ENCODE measurements around the gene NR4A3.

NR4A3 gene

GRCh38 chr9:99906403-99907207 is 84.9 kb downstream of the NR4A3 start, which contains the start of gene STX17:
Gene STX17 (plus strand): TSS chr9:99906654. CDS start chr9:99915240, 8,586 bp downstream.
- Histone ChIP-seq H3K4me1 (ENCODE audit: low read length) (peaks cover 10% of the 10 kb centered on the region), H3K27ac (ENCODE audit: low read length) (peak within 1 kb of the TSS; percentile 77), H3K36me3 (replicated peaks; ENCODE audit: insufficient read depth, low read length) (no peaks in the 10 kb centered on the region), H3K4me3 (ENCODE audit: low read length) (peak within 1 kb of the TSS; percentile 86), H4K20me1 (ENCODE audit: insufficient read depth, low read length) (no peaks in the 10 kb centered on the region), H3F3A (ENCODE audit: insufficient read depth, low read length) (0 out of 2 replicates have a peak, but pooled peaks cover 8% of the 10 kb centered on the region), H3K27me3 (replicated peaks; ENCODE audit: insufficient read depth, low read length) (no peaks in the 10 kb centered on the region), H3K79me2 (ENCODE audit: low read length) (peaks cover 27% of the 10 kb centered on the region), H3K9ac (ENCODE audit: low read length) (peak within 1 kb of the TSS; percentile 92), H2AFZ (ENCODE audit: low read length) (peak within 1 kb of the TSS; percentile 77), H3K4me2 (ENCODE audit: low read depth, low read length) (peak within 1 kb of the TSS; percentile 64), H3K9me3 (replicated peaks; ENCODE audit: insufficient read depth, low read length) (no peaks in the 10 kb centered on the region), H3K9me2 (replicated peaks; ENCODE audit: insufficient read depth, low read length) (no peaks in the 10 kb centered on the region)
- TF ChIP-seq EZH2phosphoT487 (IDR thresholded peaks at IDR 0.05; ENCODE audit: low read length), result no peak
- peak; percentile 77 for DNase-seq

GRCh38 chr9:99907208-99907532 is 85.5 kb downstream of the NR4A3 start:
- Histone ChIP-seq H3K27me3 (replicated peaks; ENCODE audit: insufficient read depth, low read length) (no peaks in the 10 kb centered on the region), H3F3A (ENCODE audit: insufficient read depth, low read length) (0 out of 2 replicates have a peak, but pooled peaks cover 8% of the 10 kb centered on the region), H3K4me2 (ENCODE audit: low read depth, low read length) (peak overlapping the region; percentile 58), H3K27ac (ENCODE audit: low read length) (peak overlapping the region; percentile 77), H3K4me3 (ENCODE audit: low read length) (peak overlapping the region; percentile 86), H3K9ac (ENCODE audit: low read length) (peak overlapping the region; percentile 92), H3K9me3 (replicated peaks; ENCODE audit: insufficient read depth, low read length) (no peaks in the 10 kb centered on the region), H3K36me3 (replicated peaks; ENCODE audit: insufficient read depth, low read length) (no peaks in the 10 kb centered on the region), H3K9me2 (replicated peaks; ENCODE audit: insufficient read depth, low read length) (no peaks in the 10 kb centered on the region), H3K79me2 (ENCODE audit: low read length) (peaks cover 27% of the 10 kb centered on the region), H3K4me1 (ENCODE audit: low read length) (peaks cover 10% of the 10 kb centered on the region), H2AFZ (ENCODE audit: low read length) (peak overlapping the region; percentile 61), H4K20me1 (ENCODE audit: insufficient read depth, low read length) (no peaks in the 10 kb centered on the region)
- no peak for DNase-seq
- no peak for TF ChIP-seq EZH2phosphoT487 (IDR thresholded peaks at IDR 0.05; ENCODE audit: low read length)
- TF ChIP-seq CTCF (IDR thresholded peaks at IDR 0.05; ENCODE audit: low read length), result no peak
- TF ChIP-seq EZH2 (optimal IDR thresholded peaks at IDR 0.05; ENCODE audit: low read depth, low read length), result no peak

GRCh38 chr9:99911600-99911999 is 89.9 kb downstream of the NR4A3 start:
- Histone ChIP-seq H3K79me2 (ENCODE audit: low read length) (peaks cover 27% of the 10 kb centered on the region), H3K4me2 (ENCODE audit: low read depth, low read length) (no peak overlapping the region), H3K4me3 (ENCODE audit: low read length) (no peak overlapping the region)

More at GRCh38 chr9:99911600-99911999, 89.9 kb downstream of the NR4A3 start:
- Histone ChIP-seq H3K4me1 (ENCODE audit: low read length) (peaks cover 5% of the 10 kb centered on the region; the same call in 1 of the 2 replicates), H3K9ac (ENCODE audit: low read length) (no peak overlapping the region), H2AFZ (ENCODE audit: low read length) (no peak overlapping the region), H3F3A (ENCODE audit: insufficient read depth, low read length) (no peaks in the 10 kb centered on the region), H4K20me1 (ENCODE audit: insufficient read depth, low read length) (no peaks in the 10 kb centered on the region), H3K27me3 (replicated peaks; ENCODE audit: insufficient read depth, low read length) (no peaks in the 10 kb centered on the region), H3K36me3 (replicated peaks; ENCODE audit: insufficient read depth, low read length) (no peaks in the 10 kb centered on the region), H3K9me2 (replicated peaks; ENCODE audit: insufficient read depth, low read length) (no peaks in the 10 kb centered on the region), H3K9me3 (replicated peaks; ENCODE audit: insufficient read depth, low read length) (no peaks in the 10 kb centered on the region), H3K27ac (ENCODE audit: low read length) (no peak overlapping the region)
- TF ChIP-seq EZH2phosphoT487 (IDR thresholded peaks at IDR 0.05; ENCODE audit: low read length) (no peak), CTCF (IDR thresholded peaks at IDR 0.05; ENCODE audit: low read length) (no peak), EZH2 (optimal IDR thresholded peaks at IDR 0.05; ENCODE audit: low read depth, low read length) (no peak)
- DNase-seq, result no peak
